ENCODE results near the gene FTCD. TPM values are rescaled to one million over a fixed set of nuclear protein-coding genes. Genes with fewer than 3 reads are reported as not detected.
"Not testable (repeated sequence)": the region's sequence is repeated elsewhere in the genome, so short reads cannot be mapped to it uniquely, and the experiment has no call there.

Gene FTCD, protein sequence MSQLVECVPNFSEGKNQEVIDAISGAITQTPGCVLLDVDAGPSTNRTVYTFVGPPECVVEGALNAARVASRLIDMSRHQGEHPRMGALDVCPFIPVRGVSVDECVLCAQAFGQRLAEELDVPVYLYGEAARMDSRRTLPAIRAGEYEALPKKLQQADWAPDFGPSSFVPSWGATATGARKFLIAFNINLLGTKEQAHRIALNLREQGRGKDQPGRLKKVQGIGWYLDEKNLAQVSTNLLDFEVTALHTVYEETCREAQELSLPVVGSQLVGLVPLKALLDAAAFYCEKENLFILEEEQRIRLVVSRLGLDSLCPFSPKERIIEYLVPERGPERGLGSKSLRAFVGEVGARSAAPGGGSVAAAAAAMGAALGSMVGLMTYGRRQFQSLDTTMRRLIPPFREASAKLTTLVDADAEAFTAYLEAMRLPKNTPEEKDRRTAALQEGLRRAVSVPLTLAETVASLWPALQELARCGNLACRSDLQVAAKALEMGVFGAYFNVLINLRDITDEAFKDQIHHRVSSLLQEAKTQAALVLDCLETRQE
- total RNA-seq = not detected

DNA sequence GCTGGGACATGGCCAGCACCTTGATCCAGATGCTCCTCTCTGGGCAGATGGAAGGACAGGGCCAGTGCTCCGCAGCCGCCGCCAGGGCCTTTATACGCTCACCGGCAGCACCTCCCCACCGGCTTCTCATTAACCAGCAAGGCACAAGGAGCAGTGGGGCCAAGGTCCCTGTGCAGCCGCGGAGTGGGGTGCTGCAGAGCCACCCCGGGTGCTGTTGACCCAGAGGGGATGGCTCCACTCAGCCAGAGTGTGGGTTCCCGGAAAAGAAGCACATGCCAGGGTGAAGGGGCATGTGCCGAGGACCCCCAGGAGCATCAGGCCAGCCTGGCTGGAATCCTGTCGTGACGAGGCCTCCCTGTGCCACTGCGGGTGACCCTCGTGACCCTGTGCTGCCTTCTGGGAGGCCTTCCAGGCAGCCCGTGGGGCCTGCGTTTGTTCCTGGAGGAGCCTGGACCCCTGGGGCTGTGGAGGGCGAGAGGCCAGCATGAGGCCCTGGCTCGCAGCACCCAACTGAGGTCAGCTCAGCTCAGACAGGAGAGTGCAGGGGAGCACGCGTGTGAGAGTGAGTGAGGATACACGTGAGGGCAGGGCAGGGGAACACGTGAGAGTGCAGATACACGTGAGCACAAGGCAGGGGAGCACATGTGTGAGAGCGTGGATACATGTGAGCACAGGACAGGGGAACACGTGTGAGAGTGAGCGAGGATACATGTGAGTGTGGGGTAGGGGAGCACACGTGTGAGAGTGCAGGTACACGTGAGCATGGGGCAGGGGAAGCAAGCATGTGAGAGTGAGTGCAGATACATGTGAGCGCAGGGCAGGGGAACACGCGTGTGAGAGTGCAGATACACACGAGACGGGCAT is at the start of gene FTCD:
Gene FTCD, minus strand, starts transcription at position 66 of the 864 bp plus-strand sequence. Its CDS starts 56 bp downstream, at position 10.
- no peaks in the 10 kb centered on the region for H3K27me3 ChIP-seq
- no peaks in the 10 kb centered on the region for H3K9me3 ChIP-seq
- H3K36me3 ChIP-seq = no peaks in the 10 kb centered on the region
- TF ChIP-seq POLR2AphosphoS5 (IDR thresholded peaks at IDR 0.05) (no peak), CTCF (IDR thresholded peaks at IDR 0.05) (no peak), EP300 (IDR thresholded peaks at IDR 0.05) (no peak), POLR2A (IDR thresholded peaks at IDR 0.05) (no peak)
- WGBS = 87% methylated on average over 32 of the region's 34 CpGs
- H3K4me3 ChIP-seq = no peak within 1 kb of the TSS
- H3K4me1 ChIP-seq = peaks cover 7% of the 10 kb centered on the region
- no peak within 1 kb of the TSS for H3K27ac ChIP-seq
- DNase-seq (ENCODE audit: low spot score in 2 of 2) = peak in 1 of 2 donors; percentile 46

DNA sequence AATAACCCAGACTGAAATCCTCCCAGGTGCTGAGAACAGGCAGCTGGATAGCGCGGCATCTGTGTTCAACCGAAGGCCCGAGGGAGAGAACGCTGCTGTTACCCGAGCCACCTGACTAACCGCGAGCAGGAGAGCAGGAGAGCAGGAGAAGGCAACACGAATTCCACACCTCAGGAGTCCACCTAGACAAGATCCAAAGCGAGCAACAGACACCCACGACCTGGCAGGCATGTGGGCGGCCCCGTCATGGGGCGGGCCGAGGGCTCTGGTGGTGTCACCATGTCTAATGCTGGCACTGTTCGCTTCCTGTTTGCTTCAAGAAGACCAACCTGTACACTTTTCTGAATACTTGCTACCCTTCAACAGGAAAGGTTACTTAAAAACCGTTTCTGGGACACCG is 49.8 kb upstream of the FTCD start:
- no peak for TF ChIP-seq EP300 (IDR thresholded peaks at IDR 0.05)
- TF ChIP-seq CTCF (IDR thresholded peaks at IDR 0.05) = no peak
- no peak for TF ChIP-seq POLR2A (IDR thresholded peaks at IDR 0.05)
- 90% methylated on average over 18 of the region's 18 CpGs for WGBS
- H3K27me3 ChIP-seq = no peaks in the 10 kb centered on the region
- H3K9me3 ChIP-seq = no peaks in the 10 kb centered on the region
- no peak overlapping the region for H3K27ac ChIP-seq
- DNase-seq (ENCODE audit: low spot score in 2 of 2) = peak in 1 of 2 donors; percentile 18
- H3K36me3 ChIP-seq = peaks cover 85% of the 10 kb centered on the region
- no peaks in the 10 kb centered on the region for H3K4me1 ChIP-seq
- H3K4me3 ChIP-seq = no peak overlapping the region

GRCh38 chr21:46203203-46203600 is 47.8 kb upstream of the FTCD start:
- 94% methylated on average over 8 of the region's 8 CpGs for WGBS
- Histone ChIP-seq H3K9me3 (no peaks in the 10 kb centered on the region), H3K27me3 (no peaks in the 10 kb centered on the region), H3K4me3 (no peak overlapping the region), H3K4me1 (no peaks in the 10 kb centered on the region), H3K36me3 (peaks cover 82% of the 10 kb centered on the region), H3K27ac (no peak overlapping the region)
- no peak for TF ChIP-seq CTCF (IDR thresholded peaks at IDR 0.05)
- TF ChIP-seq POLR2AphosphoS5 (IDR thresholded peaks at IDR 0.05) = no peak
- TF ChIP-seq EP300 (IDR thresholded peaks at IDR 0.05) = no peak
- no peak for TF ChIP-seq POLR2A (IDR thresholded peaks at IDR 0.05)
- DNase-seq (ENCODE audit: low spot score in 2 of 2) = peak in 1 of 2 donors; percentile 37

- no peaks in the 10 kb centered on the region for H3K27me3 ChIP-seq
- TF ChIP-seq POLR2A (IDR thresholded peaks at IDR 0.05) (no peak), EP300 (IDR thresholded peaks at IDR 0.05) (no peak), CTCF (IDR thresholded peaks at IDR 0.05) (no peak), POLR2AphosphoS5 (IDR thresholded peaks at IDR 0.05) (no peak)
- no peaks in the 10 kb centered on the region for H3K4me1 ChIP-seq
- WGBS = 89% methylated on average over 6 of the region's 6 CpGs
- H3K36me3 ChIP-seq = peaks cover 82% of the 10 kb centered on the region
- H3K9me3 ChIP-seq = no peaks in the 10 kb centered on the region
- H3K4me3 ChIP-seq = no peak overlapping the region
- peak in 1 of 2 donors; percentile 36 for DNase-seq (ENCODE audit: low spot score in 2 of 2)
- no peak overlapping the region for H3K27ac ChIP-seq
These were observed 47.3 kb upstream of the FTCD start for GRCh38 chr21:46202592-46203202.

DNA sequence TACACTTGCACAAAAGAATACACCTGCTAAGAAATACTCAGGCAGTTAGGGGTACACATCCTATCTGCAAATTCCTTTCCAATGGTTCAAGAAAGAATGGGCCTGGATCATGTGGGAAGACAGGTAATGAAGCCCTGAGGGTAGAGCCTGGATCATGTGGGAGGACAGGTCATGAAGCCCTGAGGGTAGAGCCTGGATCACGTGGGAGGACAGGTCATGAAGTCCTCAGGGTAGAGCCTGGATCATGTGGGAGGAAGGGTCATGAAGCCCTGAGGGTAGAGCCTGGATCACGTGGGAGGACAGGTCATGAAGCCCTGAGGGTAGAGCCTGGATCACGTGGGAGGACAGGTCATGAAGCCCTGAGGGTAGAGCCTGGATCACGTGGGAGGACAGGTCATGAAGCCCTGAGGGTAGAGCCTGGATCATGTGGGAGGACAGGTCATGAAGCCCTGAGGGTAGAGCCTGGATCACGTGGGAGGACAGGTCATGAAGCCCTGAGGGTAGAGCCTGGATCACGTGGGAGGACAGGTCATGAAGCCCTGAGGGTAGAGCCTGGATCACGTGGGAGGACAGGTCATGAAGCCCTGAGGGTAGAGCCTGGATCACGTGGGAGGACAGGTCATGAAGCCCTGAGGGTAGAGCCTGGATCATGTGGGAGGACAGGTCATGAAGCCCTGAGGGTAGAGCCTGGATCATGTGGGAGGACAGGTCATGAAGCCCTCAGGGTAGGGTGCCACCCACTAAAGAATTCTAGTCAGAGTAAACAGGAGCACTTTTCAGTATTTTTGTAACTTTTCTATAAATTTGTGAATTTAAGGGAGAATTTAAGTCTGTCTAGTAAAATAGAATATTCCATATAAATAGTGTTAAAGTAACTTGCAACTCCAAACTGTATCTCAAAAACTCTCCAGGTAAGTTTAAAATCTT is 45.8 kb upstream of the FTCD start:
- H3K27me3 ChIP-seq; H3K9me3 ChIP-seq; H3K4me3 ChIP-seq; H3K27ac ChIP-seq; DNase-seq (ENCODE audit: low spot score in 2 of 2); H3K4me1 ChIP-seq: not testable (repeated sequence)
- 64% methylated on average over 3 of the region's 8 CpGs for WGBS
- H3K36me3 ChIP-seq = peaks cover 81% of the 10 kb centered on the region

Data from suprapubic skin (tissue), 4 donors.